Glutamatergic neuron (in vitro differentiated cells): ENCODE measurements around the gene TBC1D22B. TPM values are rescaled to one million over a fixed set of nuclear protein-coding genes. Genes with fewer than 3 reads are reported as not detected.
"Not testable (repeated sequence)": the region's sequence is repeated elsewhere in the genome, so short reads cannot be mapped to it uniquely, and the experiment has no call there.

Source experiments
- DNase-seq: peaks from one replicate; pipeline ENCODE4 v3.0.0; 2022
- H3K27ac Mint-ChIP-seq: one replicate; pipeline ENCODE4 v1.8.0; 2020; ENCODE audit warnings: mild to moderate bottlenecking, mixed read lengths, inconsistent platforms; ENCODE audit not compliant: unreplicated experiment
- H3K27me3 Mint-ChIP-seq: one replicate; pipeline ENCODE4 v1.8.0; 2020; ENCODE audit warnings: mild to moderate bottlenecking, moderate library complexity, mixed read lengths, inconsistent platforms; ENCODE audit not compliant: unreplicated experiment
- H3K36me3 Mint-ChIP-seq: one replicate; pipeline ENCODE4 v1.8.0; 2020; ENCODE audit warnings: mild to moderate bottlenecking, mixed read lengths, inconsistent platforms; ENCODE audit not compliant: unreplicated experiment
- H3K4me1 Mint-ChIP-seq: one replicate; pipeline ENCODE4 v1.8.0; 2020; ENCODE audit warnings: mild to moderate bottlenecking, low read depth, mixed read lengths, inconsistent platforms; ENCODE audit not compliant: unreplicated experiment
- H3K4me3 Mint-ChIP-seq: one replicate; pipeline ENCODE4 v1.8.0; 2020; ENCODE audit warnings: mild to moderate bottlenecking, mixed read lengths, inconsistent platforms; ENCODE audit not compliant: unreplicated experiment
- H3K9me3 Mint-ChIP-seq: one replicate; pipeline ENCODE4 v1.8.0; 2020; ENCODE audit warnings: mild to moderate bottlenecking, moderate library complexity, mixed read lengths, inconsistent platforms; ENCODE audit not compliant: unreplicated experiment
- total RNA-seq: library from RNA; stranded (reverse); fragmentation: NEBNext Ultra II Directional; extraction: Animal tissue kit (Norgen Biotek cat#: 25700); gene quantifications from one replicate; pipeline ENCODE4 v1.2.1, GENCODE V29; 2021; ENCODE audit not compliant: unreplicated experiment
- TF ChIP-seq, protein P1 (sequence below): fragments of 200-600 bp; sonication (generic); IDR thresholded peaks from one replicate; pipeline ENCODE4 v1.5.0; 2021; ENCODE audit not compliant: partially characterized antibody, unreplicated experiment

TBC1D22B gene
- total RNA-seq, 1 donor from 2014 or later = 10.2 TPM

DNA sequence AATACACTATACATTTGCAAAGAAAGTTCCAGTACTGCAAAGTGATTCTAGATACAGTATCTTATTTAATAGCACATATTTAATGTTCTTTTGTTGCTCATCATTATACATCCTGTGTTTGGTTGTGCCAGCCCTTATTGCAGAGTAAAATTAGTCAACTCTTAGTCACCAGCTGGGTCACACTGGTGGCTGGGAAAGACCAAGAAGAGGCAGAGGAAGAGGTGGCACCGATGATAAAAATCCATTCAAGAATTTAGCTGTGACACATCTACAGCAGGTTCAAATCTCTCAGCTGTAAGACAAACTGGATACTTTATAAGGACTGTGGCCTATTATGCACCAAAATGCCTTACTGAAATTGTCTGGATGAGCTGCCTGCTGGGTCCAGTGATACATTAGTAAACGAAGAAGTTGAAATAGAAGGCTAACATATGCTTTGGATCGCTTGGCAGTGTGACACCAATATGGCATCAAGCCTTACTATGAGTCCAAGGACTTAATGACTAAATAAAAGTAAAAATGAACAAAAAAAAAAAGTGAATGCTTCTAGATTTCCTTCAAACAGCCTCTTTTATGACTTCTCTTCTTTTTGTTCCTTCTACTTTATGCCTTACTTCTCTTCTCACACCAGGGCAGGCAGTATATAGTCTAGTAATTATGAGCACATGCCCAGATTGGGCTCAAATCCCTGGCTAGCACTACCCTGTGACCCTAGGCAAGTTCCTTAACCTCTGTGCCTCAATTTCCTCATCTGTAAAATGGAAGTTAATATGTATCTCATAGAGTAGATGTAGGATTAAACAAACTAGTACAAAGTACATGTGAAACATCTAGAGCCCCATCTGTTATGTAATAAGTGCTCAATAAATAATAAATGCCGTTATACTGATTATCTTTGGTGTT is 66.8 kb downstream of the TBC1D22B start:
- TF ChIP-seq, protein P1, sequence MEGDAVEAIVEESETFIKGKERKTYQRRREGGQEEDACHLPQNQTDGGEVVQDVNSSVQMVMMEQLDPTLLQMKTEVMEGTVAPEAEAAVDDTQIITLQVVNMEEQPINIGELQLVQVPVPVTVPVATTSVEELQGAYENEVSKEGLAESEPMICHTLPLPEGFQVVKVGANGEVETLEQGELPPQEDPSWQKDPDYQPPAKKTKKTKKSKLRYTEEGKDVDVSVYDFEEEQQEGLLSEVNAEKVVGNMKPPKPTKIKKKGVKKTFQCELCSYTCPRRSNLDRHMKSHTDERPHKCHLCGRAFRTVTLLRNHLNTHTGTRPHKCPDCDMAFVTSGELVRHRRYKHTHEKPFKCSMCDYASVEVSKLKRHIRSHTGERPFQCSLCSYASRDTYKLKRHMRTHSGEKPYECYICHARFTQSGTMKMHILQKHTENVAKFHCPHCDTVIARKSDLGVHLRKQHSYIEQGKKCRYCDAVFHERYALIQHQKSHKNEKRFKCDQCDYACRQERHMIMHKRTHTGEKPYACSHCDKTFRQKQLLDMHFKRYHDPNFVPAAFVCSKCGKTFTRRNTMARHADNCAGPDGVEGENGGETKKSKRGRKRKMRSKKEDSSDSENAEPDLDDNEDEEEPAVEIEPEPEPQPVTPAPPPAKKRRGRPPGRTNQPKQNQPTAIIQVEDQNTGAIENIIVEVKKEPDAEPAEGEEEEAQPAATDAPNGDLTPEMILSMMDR = no peak
- Mint-ChIP-seq H3K27ac (no peak overlapping the region), H3K4me3 (no peak overlapping the region), H3K27me3 (peaks cover 2% of the 10 kb centered on the region), H3K4me1 (peaks cover 23% of the 10 kb centered on the region), H3K9me3 (peaks cover 2% of the 10 kb centered on the region), H3K36me3 (no peaks in the 10 kb centered on the region)
- DNase-seq = no peak

GRCh38 chr6:37330345-37330744 is 72.8 kb downstream of the TBC1D22B start:
- H3K27ac Mint-ChIP-seq, DNase-seq, H3K4me1 Mint-ChIP-seq, H3K27me3 Mint-ChIP-seq, H3K9me3 Mint-ChIP-seq, H3K36me3 Mint-ChIP-seq, H3K4me3 Mint-ChIP-seq: not testable (repeated sequence)

- DNase-seq = no peak
- peaks cover 2% of the 10 kb centered on the region for H3K27me3 Mint-ChIP-seq
Measured at GRCh38 chr6:37331047-37331446, 73.5 kb downstream of the TBC1D22B start.

DNA sequence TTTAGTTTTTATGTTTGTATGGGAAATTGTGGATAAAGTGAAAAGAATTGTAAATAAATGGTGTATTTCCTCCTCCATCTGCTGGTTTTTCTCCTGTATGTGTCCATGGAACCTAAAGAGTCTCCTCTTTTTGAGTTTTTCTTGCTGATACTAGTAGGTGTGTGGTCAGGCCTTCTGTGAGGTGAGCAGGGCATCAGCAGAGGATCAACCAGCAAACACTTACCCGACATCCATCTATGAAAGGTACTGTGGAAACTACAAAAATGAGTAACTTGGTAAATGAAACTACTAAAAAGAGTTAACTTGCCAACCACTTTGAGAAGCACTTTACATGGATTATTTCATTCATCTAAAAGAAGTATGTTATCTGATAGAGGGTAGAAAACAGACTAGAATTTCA is 75.3 kb downstream of the TBC1D22B start:
- Mint-ChIP-seq H3K27ac (no peak overlapping the region), H3K9me3 (no peaks in the 10 kb centered on the region), H3K4me3 (no peak overlapping the region), H3K36me3 (no peaks in the 10 kb centered on the region), H3K27me3 (no peaks in the 10 kb centered on the region), H3K4me1 (no peaks in the 10 kb centered on the region)
- TF ChIP-seq, protein P1 = no peak
- no peak for DNase-seq

More at GRCh38 chr6:37331047-37331446, 73.5 kb downstream of the TBC1D22B start:
- Mint-ChIP-seq H3K4me3 (no peak overlapping the region), H3K9me3 (no peaks in the 10 kb centered on the region), H3K36me3 (no peaks in the 10 kb centered on the region), H3K27ac (no peak overlapping the region), H3K4me1 (peaks cover 4% of the 10 kb centered on the region)
- TF ChIP-seq, protein P1 = no peak

- TF ChIP-seq, protein P1 = no peak
- H3K36me3 Mint-ChIP-seq = no peaks in the 10 kb centered on the region
- no peak overlapping the region for H3K27ac Mint-ChIP-seq
- no peaks in the 10 kb centered on the region for H3K9me3 Mint-ChIP-seq
- H3K4me1 Mint-ChIP-seq = no peaks in the 10 kb centered on the region
- no peak for DNase-seq
- H3K27me3 Mint-ChIP-seq = no peaks in the 10 kb centered on the region
- H3K4me3 Mint-ChIP-seq = no peak overlapping the region
Measured at GRCh38 chr6:37334047-37334446, 76.5 kb downstream of the TBC1D22B start.

GRCh38 chr6:37338317-37338716 is 80.7 kb downstream of the TBC1D22B start:
- H3K27ac Mint-ChIP-seq, DNase-seq, H3K9me3 Mint-ChIP-seq, H3K4me1 Mint-ChIP-seq, H3K4me3 Mint-ChIP-seq, H3K27me3 Mint-ChIP-seq, H3K36me3 Mint-ChIP-seq: not testable (repeated sequence)
